LNCaP clone FGC (cell line): Measurements from ENCODE around the gene ANKRD55.
"Not testable (repeated sequence)": the region's sequence is repeated elsewhere in the genome, so short reads cannot be mapped to it uniquely, and the experiment has no call there.

Experiments used
- DNase-seq: peaks from one replicate; pipeline ENCODE4 v3.0.0-alpha.2; 2011; ENCODE audit warnings: low read depth
- H3K4me3 ChIP-seq: 2 replicates; pipeline ENCODE4 v1.5.1; 2011; ENCODE audit warnings: mild to moderate bottlenecking, low read depth, low read length, control low read depth
- CTCF ChIP-seq: IDR thresholded peaks from 2 replicates; pipeline ENCODE4 v1.5.1; 2012; ENCODE audit warnings: mild to moderate bottlenecking; ENCODE audit not compliant: control insufficient read depth, insufficient read depth; ENCODE audit errors: extremely low read depth

The ANKRD55 gene

GRCh38 chr5:56253126-56253525 is 20.0 kb upstream of the ANKRD55 start:
- no peak overlapping the region for H3K4me3 ChIP-seq
- no peak for DNase-seq
- TF ChIP-seq CTCF = no peak

- no peak for TF ChIP-seq CTCF
Measured at GRCh38 chr5:56251918-56252553, 18.9 kb upstream of the ANKRD55 start.

DNA sequence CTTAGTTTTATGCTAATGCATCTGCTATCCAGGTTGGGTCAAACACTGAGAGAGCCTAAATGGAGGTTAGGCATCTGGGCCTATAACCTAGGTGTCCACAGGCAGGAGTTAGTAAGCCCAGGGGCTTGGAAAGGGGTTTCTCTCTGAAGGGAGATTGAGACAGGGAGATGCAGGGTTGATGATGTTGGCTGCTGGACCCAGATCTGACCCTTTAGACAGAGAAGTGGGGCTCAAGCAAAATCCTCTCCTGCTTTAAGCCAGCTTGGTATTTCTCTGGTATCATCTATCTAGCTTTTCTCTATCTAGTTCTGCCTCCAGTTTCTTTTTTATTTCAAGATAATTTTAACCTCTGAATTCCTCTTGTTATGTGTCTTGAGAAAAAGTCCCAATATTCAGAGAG is 18.3 kb upstream of the ANKRD55 start:
- no peak overlapping the region for H3K4me3 ChIP-seq
- TF ChIP-seq CTCF = no peak
- DNase-seq = no peak

More at GRCh38 chr5:56251918-56252553, 18.9 kb upstream of the ANKRD55 start:
- H3K4me3 ChIP-seq = no peak overlapping the region
- no peak for DNase-seq

- no peak overlapping the region for H3K4me3 ChIP-seq
- no peak for DNase-seq
- TF ChIP-seq CTCF = no peak
Measured at GRCh38 chr5:56250011-56250410, 16.9 kb upstream of the ANKRD55 start.

DNA sequence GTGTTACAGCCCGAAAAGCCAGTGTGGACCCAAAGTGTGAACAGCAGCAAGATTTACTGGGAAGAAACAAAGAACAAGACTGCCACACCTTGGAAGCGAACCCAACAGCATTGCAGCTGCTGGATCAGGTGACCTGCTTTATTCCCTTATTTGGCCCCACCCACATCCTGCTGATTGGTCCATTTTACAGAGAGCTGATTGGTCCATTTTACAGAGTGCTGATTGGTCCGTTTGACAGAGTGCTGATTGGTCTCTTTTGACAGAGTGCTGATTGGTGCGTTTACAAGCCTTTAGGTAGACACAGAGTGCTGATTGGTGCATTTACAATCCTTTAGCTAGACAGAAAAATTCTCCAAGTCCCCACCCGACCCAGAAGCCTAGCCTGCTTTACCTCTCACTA is 16.0 kb upstream of the ANKRD55 start:
- not testable (repeated sequence) for DNase-seq, H3K4me3 ChIP-seq

DNA sequence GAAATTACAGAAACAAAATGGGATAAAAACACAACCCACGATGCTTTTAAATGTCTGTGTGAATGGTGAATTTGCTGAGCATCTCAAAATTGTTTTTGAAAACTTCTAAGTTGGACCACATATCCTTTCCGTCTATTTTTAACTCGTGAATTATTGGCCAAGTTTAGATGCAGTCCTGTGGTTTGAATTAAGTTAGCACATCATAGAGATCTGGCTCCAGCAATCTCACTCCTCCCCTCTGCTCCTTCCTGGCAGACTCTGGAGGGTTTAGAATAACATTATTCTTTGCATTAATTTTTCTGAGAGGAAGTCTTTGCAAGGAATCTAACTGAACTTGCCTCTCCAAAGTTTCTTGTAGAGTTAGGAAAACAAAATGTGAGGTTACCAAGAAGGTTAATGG is 14.5 kb upstream of the ANKRD55 start:
- TF ChIP-seq CTCF = no peak
- no peak for DNase-seq
- no peak overlapping the region for H3K4me3 ChIP-seq

DNA sequence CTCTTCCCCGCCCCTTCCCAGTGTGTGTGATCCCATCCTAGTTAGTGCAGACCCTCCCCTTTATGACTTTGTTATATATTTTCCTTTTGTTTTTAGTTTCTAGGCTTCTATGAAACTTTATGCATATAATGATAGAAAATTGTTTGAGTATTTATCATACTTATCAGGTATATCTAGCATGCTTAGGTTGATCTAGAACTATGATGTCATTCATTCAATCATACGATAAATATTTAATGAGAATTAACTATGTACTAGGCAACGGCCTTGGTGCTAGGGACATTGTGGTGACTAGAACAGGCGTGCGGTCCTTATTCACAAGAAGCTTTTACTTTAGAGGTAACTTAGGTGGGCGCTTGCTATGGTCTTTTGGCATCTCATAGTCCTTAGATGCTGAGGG is 13.6 kb upstream of the ANKRD55 start:
- DNase-seq = no peak
- H3K4me3 ChIP-seq = no peak overlapping the region
- no peak for TF ChIP-seq CTCF
